ENCODE measurements around the gene PAQR6. TPM values are rescaled to one million over a fixed set of nuclear protein-coding genes. Genes with fewer than 3 reads are reported as not detected.
A peak's percentile ranks its signal among the peaks of the same experiment; 100 is the strongest.

Gene PAQR6
- total and polyA plus RNA-seq, 2 of the 8 experiments (the other 6 are each of a cell fraction or from before 2014, with no cell fraction given): 7.1 to 11.3 TPM

GRCh38 chr1:156212833-156213643, 34.8 kb downstream of the PAQR6 start, which contains the start of gene PMF1 (continued):
- TF ChIP-seq TBP (IDR thresholded peaks at IDR 0.05; ENCODE audit: low read depth, low read length) (peak; percentile 74), RNF2 (IDR thresholded peaks at IDR 0.05; ENCODE audit: borderline replicate concordance, low read depth, low read length, missing control alignments, poor library complexity, severe bottlenecking) (no peak), KDM5A (IDR thresholded peaks at IDR 0.05; ENCODE audit: low read length) (peak; percentile 59; the same call in 1 of the 2 replicates), KDM4A (IDR thresholded peaks at IDR 0.05; ENCODE audit: low read depth, low read length, severe bottlenecking) (peak; percentile 41), RBBP5 (IDR thresholded peaks at IDR 0.05; ENCODE audit: borderline replicate concordance, low read depth, low read length) (peak; percentile 74; the same call in 1 of the 2 replicates), SAP30 (IDR thresholded peaks at IDR 0.05; ENCODE audit: insufficient read depth, insufficient replicate concordance, low read length) (no peak), MAX (IDR thresholded peaks at IDR 0.05) (peak; percentile 51), ATF2 (IDR thresholded peaks at IDR 0.05; ENCODE audit: low read length) (peak; percentile 84), POLR2A (IDR thresholded peaks at IDR 0.05; ENCODE audit: control extremely low read depth in 1 of 2, low read depth in 2 of 2, low read length in 2 of 2) (peak; percentile 97), SP1 (IDR thresholded peaks at IDR 0.05; ENCODE audit: low read depth, low read length) (peak; percentile 94), SP4 (IDR thresholded peaks at IDR 0.05; ENCODE audit: low read length) (peak; percentile 87), BRCA1 (IDR thresholded peaks at IDR 0.05; ENCODE audit: low read depth, low read length) (peak; percentile 84), E2F6 (IDR thresholded peaks at IDR 0.05) (no peak; the same call in 1 of the 2 replicates), POLR2AphosphoS5 (IDR thresholded peaks at IDR 0.05; ENCODE audit: low read depth, low read length) (peak; percentile 93), ASH2L (IDR thresholded peaks at IDR 0.05; ENCODE audit: low read length) (peak; percentile 86), RAD21 (IDR thresholded peaks at IDR 0.05 in 1 of 2, conservative IDR thresholded peaks at IDR 0.05 in 1 of 2; ENCODE audit: low read depth in 2 of 2, low read length in 2 of 2) (peak in 1 of 2 experiments; percentile 6; a peak in 1 of 4 replicates), KDM1A (IDR thresholded peaks at IDR 0.05; ENCODE audit: borderline replicate concordance, low read length) (no peak), RFX5 (IDR thresholded peaks at IDR 0.05; ENCODE audit: borderline replicate concordance, low read depth, low read length) (no peak), GTF2F1 (IDR thresholded peaks at IDR 0.05; ENCODE audit: borderline replicate concordance, low read depth, low read length) (peak; percentile 62)
